Panc1 (cell line): Measurements from ENCODE around the gene RAB4A. TPM values are rescaled to one million over a fixed set of nuclear protein-coding genes. Genes with fewer than 3 reads are reported as not detected.

Experiments
- ATAC-seq: fragments of 200-7000 bp; cut with Tn5 transposase; 2 replicates; pipeline ENCODE4 v1.9.1; 2020; ENCODE audit warnings: mild to moderate bottlenecking, moderate library complexity
- BruUV-seq: library from RNA; stranded (reverse); fragments of 400-500 nt; replicated peaks from 2 replicates; lab custom pipeline; 2021; lab: Mats Ljungman, UMichigan
- CTCF ChIA-PET: fragments of 300-600 bp; sonication (Branson Sonifier 250); formaldehyde crosslinking; loops from one replicate; lab custom pipeline; 2022; ENCODE audit warnings: antibody characterized with exemption; lab: Charles Lee
- POLR2A ChIA-PET: fragments of 300-600 bp; sonication (Branson Sonifier 250); formaldehyde crosslinking; loops from one replicate; lab custom pipeline; 2022; ENCODE audit warnings: antibody characterized with exemption; lab: Charles Lee
- DNase-seq: peaks from one replicate; pipeline ENCODE4 v3.0.0-alpha.2; 2010; ENCODE audit warnings: low read depth, low spot score
- H3K27ac ChIP-seq: 2 replicates; pipeline ENCODE4 v1.5.1; 2011; ENCODE audit warnings: mild to moderate bottlenecking, low read length, inconsistent platforms
- H3K27me3 ChIP-seq: fragments of 200-500 bp; sonication (Bioruptor generic); 2 replicates; pipeline ENCODE4 v1.6.0; 2014; ENCODE audit warnings: low read length, inconsistent platforms; ENCODE audit not compliant: control insufficient read depth, insufficient read depth
- H3K36me3 ChIP-seq: fragments of 200-500 bp; sonication (Bioruptor generic); 2 replicates; pipeline ENCODE4 v1.5.1; 2014; ENCODE audit warnings: inconsistent platforms, mild to moderate bottlenecking, low read length, moderate library complexity; ENCODE audit not compliant: control insufficient read depth, insufficient read depth
- H3K4me1 ChIP-seq: 2 replicates; pipeline ENCODE4 v1.5.1; 2011; ENCODE audit warnings: inconsistent platforms, mild to moderate bottlenecking, low read length, moderate library complexity; ENCODE audit not compliant: control insufficient read depth, insufficient read depth
- H3K4me3 ChIP-seq, 2 experiments: 2 replicates each; pipeline ENCODE4 v1.5.1; 2011 to 2012; ENCODE audit warnings: low read depth in 2 of 2, low read length in 2 of 2, mild to moderate bottlenecking in 2 of 2, inconsistent platforms in 1 of 2, moderate library complexity in 1 of 2
- H3K9me3 ChIP-seq: fragments of 200-500 bp; sonication (Bioruptor generic); 2 replicates; pipeline ENCODE4 v1.5.1; 2014; ENCODE audit warnings: low read depth, mild to moderate bottlenecking, inconsistent platforms, low read length, moderate library complexity; ENCODE audit not compliant: control insufficient read depth, insufficient read depth
- CTCF ChIP-seq: fragments of 450-650 bp; IDR thresholded peaks from 2 replicates; pipeline ENCODE4 v1.5.1; 2017; ENCODE audit warnings: mild to moderate bottlenecking
- POLR2AphosphoS5 ChIP-seq: IDR thresholded peaks from 2 replicates; pipeline ENCODE4 v1.6.1; 2012; ENCODE audit warnings: mild to moderate bottlenecking, low read depth, low read length, moderate library complexity
- SIN3A ChIP-seq: IDR thresholded peaks from 2 replicates; pipeline ENCODE4 v1.6.1; 2012; ENCODE audit warnings: low read depth, mild to moderate bottlenecking, low read length, moderate library complexity, borderline replicate concordance; ENCODE audit not compliant: insufficient read depth
- TCF7L2 ChIP-seq: IDR thresholded peaks from 2 replicates; pipeline ENCODE4 v1.6.1; 2011; ENCODE audit warnings: mild to moderate bottlenecking, low read depth, low read length, inconsistent platforms
- in situ Hi-C: cut with HindIII; loops from 2 replicates; pipeline ENCODE4 v1.10.0; 2016; ENCODE audit warnings: low sequenced_read_pairs, low pct_unique_long_range_greater_than_20kb
- intact Hi-C: fragments of 100-400 bp; cut with micrococcal nuclease; formaldehyde crosslinking; loops from one replicate; pipeline ENCODE4 v1.10.0; 2022; ENCODE audit not compliant: unreplicated experiment
- total RNA-seq: library from RNA; stranded (reverse); gene quantifications from one replicate; pipeline ENCODE4 v1.2.1, GENCODE V29; 2021; ENCODE audit not compliant: unreplicated experiment
- TF ChIP-seq, protein P1 (sequence below), 2 experiments: IDR thresholded peaks; 2 replicates each; pipeline ENCODE4 v1.6.1; 2011 to 2012; ENCODE audit warnings: low read depth in 2 of 2, control low read depth in 1 of 2, low read length in 1 of 2, mild to moderate bottlenecking in 1 of 2, moderate library complexity in 1 of 2; ENCODE audit not compliant: insufficient read depth in 1 of 2

Gene RAB4A
- total RNA-seq, 1 experiment from 2014 or later, result 73.0 TPM

DNA sequence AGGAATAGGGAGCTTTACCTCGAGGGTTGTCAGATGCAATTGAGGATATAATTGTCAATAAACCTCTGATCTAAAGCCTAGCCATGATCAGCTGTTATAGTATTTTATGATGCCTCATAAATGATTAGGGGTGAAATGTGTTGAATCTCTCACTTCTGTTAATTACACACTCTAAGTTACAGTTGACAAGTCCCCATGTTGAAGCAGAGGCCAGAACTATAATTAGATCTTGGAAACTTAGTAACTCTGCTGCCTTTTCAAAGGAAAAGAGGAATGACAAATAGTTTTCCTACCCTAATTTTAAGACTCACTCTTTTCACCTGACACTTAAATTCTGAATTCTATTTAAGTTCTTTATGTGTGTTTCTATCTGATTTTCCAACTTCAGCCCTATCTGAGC, 38.2 kb downstream of the RAB4A start:
- ChIA-PET POLR2A (no interaction called here), CTCF (no interaction called here)
- in situ Hi-C loops, result no loop called here
- ATAC-seq (no peak), DNase-seq (no peak)
- H3K27me3 ChIP-seq, result no peaks in the 10 kb centered on the region
- H3K36me3 ChIP-seq, result peaks cover 6% of the 10 kb centered on the region; the same call in 1 of the 2 replicates
- no peaks in the 10 kb centered on the region for H3K9me3 ChIP-seq
- BruUV-seq, result no TSS peak
- H3K4me1 ChIP-seq, result no peaks in the 10 kb centered on the region
- H3K4me3 ChIP-seq, result no peak overlapping the region
- TF ChIP-seq, protein P1, sequence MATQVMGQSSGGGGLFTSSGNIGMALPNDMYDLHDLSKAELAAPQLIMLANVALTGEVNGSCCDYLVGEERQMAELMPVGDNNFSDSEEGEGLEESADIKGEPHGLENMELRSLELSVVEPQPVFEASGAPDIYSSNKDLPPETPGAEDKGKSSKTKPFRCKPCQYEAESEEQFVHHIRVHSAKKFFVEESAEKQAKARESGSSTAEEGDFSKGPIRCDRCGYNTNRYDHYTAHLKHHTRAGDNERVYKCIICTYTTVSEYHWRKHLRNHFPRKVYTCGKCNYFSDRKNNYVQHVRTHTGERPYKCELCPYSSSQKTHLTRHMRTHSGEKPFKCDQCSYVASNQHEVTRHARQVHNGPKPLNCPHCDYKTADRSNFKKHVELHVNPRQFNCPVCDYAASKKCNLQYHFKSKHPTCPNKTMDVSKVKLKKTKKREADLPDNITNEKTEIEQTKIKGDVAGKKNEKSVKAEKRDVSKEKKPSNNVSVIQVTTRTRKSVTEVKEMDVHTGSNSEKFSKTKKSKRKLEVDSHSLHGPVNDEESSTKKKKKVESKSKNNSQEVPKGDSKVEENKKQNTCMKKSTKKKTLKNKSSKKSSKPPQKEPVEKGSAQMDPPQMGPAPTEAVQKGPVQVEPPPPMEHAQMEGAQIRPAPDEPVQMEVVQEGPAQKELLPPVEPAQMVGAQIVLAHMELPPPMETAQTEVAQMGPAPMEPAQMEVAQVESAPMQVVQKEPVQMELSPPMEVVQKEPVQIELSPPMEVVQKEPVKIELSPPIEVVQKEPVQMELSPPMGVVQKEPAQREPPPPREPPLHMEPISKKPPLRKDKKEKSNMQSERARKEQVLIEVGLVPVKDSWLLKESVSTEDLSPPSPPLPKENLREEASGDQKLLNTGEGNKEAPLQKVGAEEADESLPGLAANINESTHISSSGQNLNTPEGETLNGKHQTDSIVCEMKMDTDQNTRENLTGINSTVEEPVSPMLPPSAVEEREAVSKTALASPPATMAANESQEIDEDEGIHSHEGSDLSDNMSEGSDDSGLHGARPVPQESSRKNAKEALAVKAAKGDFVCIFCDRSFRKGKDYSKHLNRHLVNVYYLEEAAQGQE (IDR thresholded peaks at IDR 0.05; ENCODE audit: insufficient read depth in 1 of 2, low read depth in 2 of 2, low read length in 1 of 2), result no peak
- TF ChIP-seq TCF7L2 (no peak), SIN3A (no peak), POLR2AphosphoS5 (no peak), CTCF (no peak)
- H3K27ac ChIP-seq, result no peak overlapping the region
- intact Hi-C loops, result no loop called here

- no peaks in the 10 kb centered on the region for H3K27me3 ChIP-seq
- ATAC-seq (no peak), DNase-seq (no peak)
- TF ChIP-seq SIN3A, result no peak
- no peak for TF ChIP-seq TCF7L2
- TF ChIP-seq, protein P1 (IDR thresholded peaks at IDR 0.05; ENCODE audit: insufficient read depth in 1 of 2, low read depth in 2 of 2, low read length in 1 of 2), result no peak
- TF ChIP-seq POLR2AphosphoS5, result no peak
- no peak for TF ChIP-seq CTCF
- ChIA-PET POLR2A (no interaction called here), CTCF (no interaction called here)
- H3K9me3 ChIP-seq, result no peaks in the 10 kb centered on the region
- in situ Hi-C loops, result no loop called here
- H3K4me1 ChIP-seq, result no peaks in the 10 kb centered on the region
- H3K36me3 ChIP-seq, result peaks cover 2% of the 10 kb centered on the region; the same call in 1 of the 2 replicates
- no peak overlapping the region for H3K4me3 ChIP-seq
- intact Hi-C loops, result no loop called here
- no peak overlapping the region for H3K27ac ChIP-seq
- no TSS peak for BruUV-seq
Measured at GRCh38 chr1:229309684-229310083, 38.8 kb downstream of the RAB4A start.
